ENCODE measurements around the gene TESK1. TPM values are rescaled to one million over a fixed set of nuclear protein-coding genes. Genes with fewer than 3 reads are reported as not detected.

The TESK1 gene
- total and polyA plus RNA-seq, 2 of the 4 experiments (the other 2 are of a cell fraction): 3.4 to 21.0 TPM

GRCh38 chr9:35617548-35617947 lies 12.5 kb downstream of the TESK1 start:
- no peaks in the 10 kb centered on the region for H3K4me1 ChIP-seq (ENCODE audit: control insufficient read depth, insufficient read depth, low read length)
- H3K14ac ChIP-seq (replicated peaks; ENCODE audit: low read depth, low read length): no peak overlapping the region
- no peak overlapping the region for H2AK5ac ChIP-seq (ENCODE audit: low read depth, low read length)
- no peak overlapping the region for H2BK20ac ChIP-seq (ENCODE audit: low read depth, low read length)
- H3K23ac ChIP-seq (ENCODE audit: low read depth, low read length): no peak overlapping the region
- no peak for ATAC-seq (ENCODE audit: low read depth)
- no TSS peak for BruUV-seq (replicated peaks)
- TF ChIP-seq FOS (IDR thresholded peaks at IDR 0.05; ENCODE audit: low read depth, low read length): no peak
- peak overlapping the region; percentile 87 to 90; a peak in 2 of 4 replicates for H4K8ac ChIP-seq (ENCODE audit: low read depth in 2 of 2, low read length in 2 of 2)
- no peak overlapping the region for H2AK9ac ChIP-seq (replicated peaks; ENCODE audit: low read depth, low read length, poor library complexity)
- H3K79me1 ChIP-seq (ENCODE audit: low read depth in 1 of 2, low read length in 2 of 2): no peaks in the 10 kb centered on the region
- WGBS, 2 experiments (ENCODE audit: extremely low coverage in 2 of 2, insufficient read length in 1 of 2): 77% methylated on average over 4 of the region's 8 CpGs; no CpG with 5 or more reads in 1 of the 2 experiments
- H3K4me3 ChIP-seq (ENCODE audit: insufficient read depth, low read depth, low read length): no peak overlapping the region
- H3K27me3 ChIP-seq (ENCODE audit: control insufficient read depth, insufficient read depth, low read length): peaks cover 68% of the 10 kb centered on the region
- in situ Hi-C loops (cut with MboI; ENCODE audit: low sequenced_read_pairs): no loop called here
- no peaks in the 10 kb centered on the region for H3K36me3 ChIP-seq (ENCODE audit: control insufficient read depth, insufficient read depth, low read length)
- no peak overlapping the region for H3K4ac ChIP-seq (ENCODE audit: low read depth, low read length)
- H2BK5ac ChIP-seq (ENCODE audit: low read depth, low read length, poor library complexity, severe bottlenecking): no peak overlapping the region
- H3K18ac ChIP-seq (ENCODE audit: low read depth, low read length): no peak overlapping the region
- H4K20me1 ChIP-seq (ENCODE audit: insufficient read depth, low read length): no peaks in the 10 kb centered on the region
- no peak overlapping the region for H2BK15ac ChIP-seq (ENCODE audit: low read depth, low read length)
- POLR2A ChIA-PET (ENCODE audit: unreplicated experiment): no interaction called here
- H3K27ac ChIP-seq (ENCODE audit: insufficient read depth, low read length): no peak overlapping the region
- DNase-seq: no peak
- peak overlapping the region; percentile 94 for H2AFZ ChIP-seq (replicated peaks; ENCODE audit: low read length, poor library complexity)
- H3K56ac ChIP-seq (ENCODE audit: extremely low read depth, insufficient read depth, low read length): no peak overlapping the region
- dilution Hi-C loops (cut with HindIII; ENCODE audit: low sequenced_read_pairs, unreplicated experiment): no loop called here
- no peak overlapping the region for H4K91ac ChIP-seq (ENCODE audit: insufficient read depth, low read depth, low read length)
- CTCF ChIA-PET: no interaction called here
- no peak overlapping the region for H3K9ac ChIP-seq (ENCODE audit: low read depth, low read length)
- intact Hi-C loops (cut with micrococcal nuclease): no loop called here
- H2BK120ac ChIP-seq (ENCODE audit: low read depth, low read length): no peak overlapping the region
- peak overlapping the region; percentile 49; the same call in 1 of the 2 replicates for H4K5ac ChIP-seq (ENCODE audit: low read depth, low read length)
- no peaks in the 10 kb centered on the region; the same call in 1 of the 2 replicates for H3K9me3 ChIP-seq (ENCODE audit: control insufficient read depth, insufficient read depth, low read length)
- peak overlapping the region; percentile 84; the same call in 1 of the 2 replicates for H3K4me2 ChIP-seq (ENCODE audit: low read depth, low read length)
- no peaks in the 10 kb centered on the region for H3K9me1 ChIP-seq (ENCODE audit: insufficient read depth, low read length)

Measured in IMR-90 (cell line).